GM15510 (cell line): ENCODE measurements around the gene STOM.

Experiments used
- POLR2A ChIP-seq: IDR thresholded peaks from 3 replicates; pipeline ENCODE4 v1.6.1; 2011; ENCODE audit warnings: borderline replicate concordance; ENCODE audit not compliant: insufficient read length; ENCODE audit errors: extremely low read depth

Gene STOM

DNA sequence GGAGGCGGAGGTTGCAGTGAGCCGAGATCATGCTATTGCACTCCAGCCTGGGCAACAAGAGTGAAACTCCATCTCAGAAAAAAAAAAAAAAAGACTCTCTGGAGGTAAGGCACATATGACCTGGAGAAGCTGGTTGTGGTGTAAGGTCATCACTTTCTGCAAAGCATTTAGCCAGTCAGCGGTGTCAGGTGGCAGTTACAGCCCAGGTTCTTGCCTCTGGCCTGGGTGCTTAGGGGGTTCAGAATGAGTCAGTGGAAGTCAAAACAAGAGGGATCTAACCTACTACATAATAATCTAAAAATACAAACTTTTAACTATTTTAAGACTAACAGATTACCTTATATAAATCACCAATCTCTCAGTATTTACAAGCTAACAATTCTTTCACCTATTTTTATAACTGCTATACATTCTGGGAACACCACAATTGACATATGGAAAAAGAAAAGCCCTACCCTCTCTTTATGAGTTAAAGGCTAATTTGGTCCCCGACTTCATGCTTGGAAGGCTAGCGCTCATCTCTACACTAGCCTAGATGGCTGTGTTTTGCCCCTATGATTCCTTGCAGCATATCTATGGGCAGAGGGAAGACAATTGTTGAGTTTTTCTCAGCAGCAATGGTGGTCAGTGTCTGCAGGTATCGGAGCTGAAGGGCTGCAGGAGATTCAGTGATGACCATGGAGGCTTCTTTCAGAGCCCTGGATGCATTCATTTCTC lies 29.2 kb downstream of the STOM start:
- no peak for TF ChIP-seq POLR2A

DNA sequence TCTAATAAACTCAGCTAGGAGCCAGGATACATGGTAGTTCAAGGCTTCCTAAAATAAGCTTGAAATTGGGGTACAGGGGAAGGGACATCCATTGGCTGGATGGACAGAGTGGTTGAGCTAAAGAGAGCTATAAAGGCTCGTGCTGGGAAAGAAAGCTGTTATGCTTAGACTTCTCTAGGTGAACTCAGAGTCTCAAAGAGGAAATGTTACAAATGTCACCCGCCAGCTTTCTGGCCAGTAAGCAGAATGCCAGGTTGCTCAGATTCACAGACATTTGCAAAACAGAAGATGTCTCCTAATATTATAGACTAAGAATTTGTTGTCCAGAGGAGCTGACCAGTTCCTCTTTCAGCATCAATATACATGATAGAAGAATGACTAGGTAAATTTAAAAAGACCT lies 30.6 kb downstream of the STOM start:
- no peak for TF ChIP-seq POLR2A

DNA sequence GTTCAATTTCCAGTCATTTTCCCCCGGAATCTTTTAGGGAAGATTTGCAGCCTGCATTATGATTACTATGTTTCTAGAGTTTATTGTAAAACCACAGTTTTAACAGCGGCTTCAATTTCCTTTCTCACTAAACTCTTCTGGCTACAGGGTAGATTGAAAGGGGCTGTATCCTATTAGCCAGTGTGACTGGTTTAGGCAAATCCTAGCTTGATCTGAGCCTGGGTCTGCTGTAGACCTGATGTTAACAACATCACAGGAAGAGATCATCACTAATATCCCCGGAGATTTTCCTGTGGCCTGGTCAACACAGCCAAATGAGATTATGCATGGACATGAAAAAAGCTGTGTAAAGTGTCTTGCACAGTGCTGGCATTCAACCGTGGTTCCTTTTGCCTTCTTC lies 33.4 kb downstream of the STOM start:
- TF ChIP-seq POLR2A = no peak

DNA sequence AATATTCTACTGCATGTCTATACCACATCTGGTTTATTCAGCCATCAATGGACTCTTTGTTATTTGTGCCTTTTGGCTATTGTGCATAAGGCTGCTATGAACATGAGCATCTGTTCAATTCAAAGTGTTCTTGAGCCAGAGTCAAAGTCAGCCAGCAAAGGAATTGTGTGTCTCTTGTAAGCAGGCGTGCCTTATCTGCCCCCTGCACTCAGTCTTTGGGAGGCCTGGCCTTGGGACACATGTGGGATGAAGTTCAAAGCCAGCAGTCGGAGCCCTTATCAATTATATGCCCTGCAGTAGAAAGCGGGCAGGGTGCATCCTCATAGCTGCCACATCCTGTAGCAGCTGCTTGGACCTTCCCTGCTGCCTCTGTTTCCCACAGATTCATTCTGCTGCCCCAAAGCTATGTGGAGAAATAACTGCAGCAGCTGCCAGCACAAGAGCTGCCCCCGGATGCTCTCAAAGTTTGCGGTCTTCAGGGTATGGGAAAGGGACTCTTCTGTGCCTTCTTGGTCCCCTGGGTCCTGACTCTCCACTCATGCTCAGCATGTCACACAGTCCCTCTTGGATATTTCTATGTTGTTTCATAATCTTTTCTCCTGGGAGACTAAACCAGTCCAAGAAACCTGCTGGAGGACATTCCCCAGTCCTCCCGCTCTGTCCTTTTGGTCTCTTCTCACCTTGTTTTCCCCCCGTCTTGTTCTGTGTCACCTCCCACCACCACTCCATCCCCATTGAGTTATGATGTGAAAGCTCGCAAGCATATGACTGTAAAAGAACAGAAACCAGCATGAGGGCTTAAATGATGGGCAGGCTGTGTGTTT lies 35.9 kb downstream of the STOM start:
- TF ChIP-seq POLR2A = no peak

DNA sequence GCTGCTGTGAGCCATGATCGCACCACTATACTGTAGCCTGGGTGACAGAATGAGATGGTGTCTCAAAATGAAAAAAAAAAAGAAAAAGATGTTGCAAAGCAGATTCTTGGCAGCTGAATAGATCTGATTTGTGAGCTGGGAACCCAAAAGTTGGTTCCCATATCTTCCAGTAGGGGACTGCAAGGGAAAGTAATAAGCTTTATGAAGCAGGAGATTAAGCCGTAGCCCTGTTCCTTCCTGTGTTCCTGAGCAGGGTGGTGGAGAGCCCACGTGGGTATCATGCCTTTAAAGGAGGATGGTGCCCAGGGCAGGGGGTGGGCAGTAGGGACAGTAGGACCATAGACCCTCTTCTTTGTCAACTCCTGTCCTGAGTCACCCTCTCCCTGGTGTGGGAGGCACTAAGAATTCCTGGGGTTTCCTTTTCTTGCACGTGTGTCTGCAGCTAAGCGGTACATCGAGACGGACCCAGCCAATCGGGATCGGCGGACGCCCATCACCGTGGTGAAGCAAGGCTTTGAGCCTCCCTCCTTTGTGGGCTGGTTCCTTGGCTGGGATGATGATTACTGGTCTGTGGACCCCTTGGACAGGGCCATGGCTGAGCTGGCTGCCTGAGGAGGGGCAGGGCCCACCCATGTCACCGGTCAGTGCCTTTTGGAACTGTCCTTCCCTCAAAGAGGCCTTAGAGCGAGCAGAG lies 37.9 kb downstream of the STOM start:
- no peak for TF ChIP-seq POLR2A

DNA sequence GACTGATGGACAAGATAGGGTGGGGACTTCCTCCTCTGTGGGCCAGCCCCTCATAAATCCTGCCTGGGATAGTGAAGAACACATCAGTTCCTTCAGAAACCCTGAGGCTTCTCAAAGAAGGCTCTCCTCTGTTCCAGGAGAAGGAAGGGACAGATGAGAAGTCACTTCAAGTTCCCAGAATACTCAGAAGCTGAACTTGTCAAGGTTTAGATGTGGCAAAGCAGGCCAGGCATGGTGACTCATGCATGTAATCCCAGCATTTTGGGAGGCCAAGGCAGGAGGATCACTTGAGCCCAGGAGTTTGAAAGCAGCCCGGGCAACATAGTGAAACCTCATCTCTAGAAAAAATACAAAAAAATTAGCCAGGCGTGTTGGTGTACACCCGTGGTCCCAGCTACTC lies 38.5 kb downstream of the STOM start:
- no peak for TF ChIP-seq POLR2A

DNA sequence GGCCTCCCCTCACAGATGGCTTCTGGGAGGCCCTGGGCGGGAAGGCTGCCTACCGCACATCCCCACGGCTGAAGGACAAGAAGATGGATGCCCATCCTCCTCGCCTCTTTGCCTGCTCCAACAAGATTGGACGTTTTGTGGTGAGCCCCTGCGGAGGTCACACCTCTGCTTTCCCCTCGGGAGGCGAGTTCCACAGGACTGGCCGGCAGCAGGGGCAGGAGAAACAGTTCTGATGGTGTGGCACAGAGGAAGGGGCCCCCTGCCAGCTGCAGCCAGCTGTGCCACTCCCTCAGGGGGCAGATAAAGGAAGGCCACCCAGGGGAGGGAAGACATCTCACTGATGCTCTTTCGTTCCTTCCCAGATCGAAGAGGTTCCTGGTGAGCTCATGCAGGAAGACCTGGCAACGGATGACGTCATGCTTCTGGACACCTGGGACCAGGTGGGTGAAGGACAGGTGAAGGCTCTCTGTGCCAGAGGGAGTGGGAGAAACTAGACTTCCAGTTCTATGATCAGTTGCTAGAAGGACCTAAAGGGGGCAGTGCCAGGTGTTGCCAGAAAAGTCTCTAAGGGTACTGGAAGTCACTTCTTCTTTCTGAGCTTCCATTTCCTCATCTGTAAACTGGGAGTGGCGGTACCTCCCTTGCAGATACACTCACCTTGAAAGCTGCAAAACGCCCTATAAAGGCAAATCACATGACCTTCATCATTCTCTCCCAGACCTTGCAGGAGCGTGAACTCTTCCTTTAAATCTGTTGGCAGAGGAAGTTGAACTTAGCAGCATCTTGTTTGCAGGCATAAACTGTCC lies 41.0 kb downstream of the STOM start:
- no peak for TF ChIP-seq POLR2A

DNA sequence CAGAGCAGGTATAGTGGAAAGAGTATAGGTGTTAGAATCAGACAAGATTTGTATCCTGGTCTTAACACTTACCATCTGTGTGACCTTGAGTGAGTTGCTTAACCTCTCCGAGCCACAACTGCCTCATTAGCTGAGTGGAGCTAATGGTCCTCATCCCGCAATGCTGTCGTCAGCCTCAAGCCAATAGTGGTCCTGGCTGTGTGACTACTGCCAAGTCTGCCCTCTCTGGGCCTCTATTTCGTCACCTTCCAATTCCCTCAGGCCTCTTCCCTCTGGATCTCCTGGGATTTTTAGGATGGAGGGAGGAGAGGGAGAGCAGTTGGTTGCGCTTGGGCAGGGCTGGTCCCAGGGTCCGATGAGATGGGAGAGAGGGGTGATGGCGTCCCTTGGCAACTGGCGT lies 41.6 kb downstream of the STOM start:
- TF ChIP-seq POLR2A = no peak

DNA sequence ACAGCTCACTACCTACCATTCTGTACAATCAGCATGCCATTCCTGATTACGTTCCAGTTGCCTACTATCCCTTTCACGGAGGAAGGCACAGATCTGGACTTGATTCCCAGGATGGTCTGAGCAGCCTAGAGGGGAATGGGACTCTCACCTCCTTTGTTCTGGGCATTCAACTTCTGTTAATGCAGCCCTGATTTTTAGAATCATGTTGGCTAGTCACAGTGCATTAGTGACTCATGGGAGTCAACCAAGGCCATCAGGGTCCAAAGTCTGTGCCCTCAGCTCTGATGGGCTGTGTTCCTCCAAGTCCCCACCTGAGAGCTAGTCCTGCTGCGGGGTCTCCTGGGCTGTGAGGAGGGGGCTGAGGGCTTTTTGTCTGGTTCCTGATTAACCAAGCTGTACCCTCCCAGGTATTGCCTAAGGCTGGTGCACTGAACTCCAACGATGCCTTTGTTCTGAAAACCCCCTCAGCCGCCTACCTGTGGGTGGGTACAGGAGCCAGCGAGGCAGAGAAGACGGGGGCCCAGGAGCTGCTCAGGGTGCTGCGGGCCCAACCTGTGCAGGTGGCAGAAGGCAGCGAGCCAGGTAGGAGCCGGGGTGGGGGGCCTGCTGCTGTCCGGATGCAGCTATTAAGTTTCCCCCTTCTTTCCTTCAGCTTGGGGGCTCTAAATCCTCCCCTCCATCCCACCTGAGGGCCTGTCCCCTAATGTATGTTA lies 43.0 kb downstream of the STOM start:
- TF ChIP-seq POLR2A = no peak

DNA sequence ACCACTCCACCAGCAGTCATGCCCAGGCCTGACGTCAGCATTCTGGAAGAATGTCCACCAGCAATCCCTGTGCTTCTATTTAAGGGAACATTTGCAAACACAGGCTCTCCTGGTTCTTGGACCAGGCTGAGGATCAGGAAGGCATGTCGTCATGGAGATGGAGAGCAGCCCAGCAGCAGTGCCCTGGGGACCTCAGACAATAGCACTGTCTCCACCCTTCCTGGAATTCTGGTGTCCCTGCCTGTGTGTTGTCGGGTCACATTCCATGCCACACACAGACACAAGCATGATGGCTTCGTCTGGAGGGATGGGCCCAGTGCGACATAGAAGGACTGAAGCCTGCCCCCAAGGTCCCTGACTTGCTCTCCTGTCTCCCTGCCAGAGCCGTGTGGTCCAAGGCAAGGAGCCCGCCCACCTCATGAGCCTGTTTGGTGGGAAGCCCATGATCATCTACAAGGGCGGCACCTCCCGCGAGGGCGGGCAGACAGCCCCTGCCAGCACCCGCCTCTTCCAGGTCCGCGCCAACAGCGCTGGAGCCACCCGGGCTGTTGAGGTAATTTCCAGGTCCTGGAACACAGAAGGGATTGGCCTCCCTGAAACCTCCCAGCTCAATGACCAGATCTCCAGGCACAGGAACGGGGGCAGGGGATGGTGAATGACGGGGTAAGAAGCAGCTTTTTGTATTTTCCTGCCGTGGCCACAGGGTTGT lies 43.8 kb downstream of the STOM start:
- TF ChIP-seq POLR2A = no peak

DNA sequence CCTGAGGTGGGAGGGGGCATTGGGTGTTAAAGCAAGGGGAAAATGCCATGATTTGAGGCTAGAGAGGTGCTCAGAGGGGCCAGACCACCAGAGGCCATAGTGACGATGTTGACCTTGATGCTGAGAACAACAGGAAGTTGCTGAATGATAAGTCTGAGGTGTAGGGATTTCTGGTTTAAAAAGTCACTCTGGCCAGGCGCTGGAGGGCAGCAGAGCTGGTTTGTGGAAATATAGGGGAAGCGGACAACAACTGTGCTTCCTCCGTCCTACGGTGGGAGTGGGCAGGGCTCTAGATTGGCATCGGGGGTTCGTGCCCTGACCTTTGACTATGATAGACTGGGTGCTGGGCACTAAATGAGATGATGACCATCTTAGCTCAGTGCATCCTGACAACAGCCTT lies 44.7 kb downstream of the STOM start:
- no peak for TF ChIP-seq POLR2A

DNA sequence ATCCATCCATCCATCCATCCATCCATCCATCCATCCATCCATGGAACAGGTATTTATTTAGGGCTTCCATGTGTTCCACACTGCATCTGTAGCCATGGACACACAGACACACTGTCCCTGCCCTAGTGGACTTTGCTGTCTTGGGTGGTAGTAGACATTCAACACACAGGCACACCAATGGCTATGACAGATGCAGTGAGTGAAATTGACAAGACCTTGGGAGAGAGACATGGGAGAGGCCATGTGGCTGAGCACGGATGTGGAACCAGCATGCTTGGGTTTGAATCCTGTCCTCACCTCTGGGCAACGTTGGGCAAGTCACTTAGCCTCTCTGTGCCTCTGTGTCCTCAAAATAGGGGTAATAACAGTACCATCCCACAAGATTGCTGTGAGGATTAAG lies 45.3 kb downstream of the STOM start:
- TF ChIP-seq POLR2A = no peak

DNA sequence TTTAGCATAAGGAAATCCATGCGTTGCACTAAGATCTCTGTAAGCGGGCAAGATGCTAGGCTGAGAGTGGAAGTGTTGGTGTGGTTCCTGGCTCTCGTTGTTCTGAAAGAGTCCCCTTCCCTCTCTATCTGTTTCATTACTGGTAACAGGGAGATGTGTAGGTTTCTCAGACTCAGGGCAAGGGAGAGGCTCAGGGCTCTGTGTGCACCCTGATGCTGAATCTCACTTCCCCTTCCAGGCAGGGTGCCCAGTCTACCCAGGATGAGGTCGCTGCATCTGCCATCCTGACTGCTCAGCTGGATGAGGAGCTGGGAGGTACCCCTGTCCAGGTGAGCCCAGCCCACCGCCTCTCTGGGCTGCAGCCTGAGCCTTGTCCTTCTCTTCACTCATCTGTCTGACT lies 45.7 kb downstream of the STOM start:
- TF ChIP-seq POLR2A = no peak
